ENCODE data around the gene YIF1A.

GRCh38 chr11:66266378-66267038, 22.4 kb downstream of the YIF1A start:
- TF ChIP-seq, protein P1, sequence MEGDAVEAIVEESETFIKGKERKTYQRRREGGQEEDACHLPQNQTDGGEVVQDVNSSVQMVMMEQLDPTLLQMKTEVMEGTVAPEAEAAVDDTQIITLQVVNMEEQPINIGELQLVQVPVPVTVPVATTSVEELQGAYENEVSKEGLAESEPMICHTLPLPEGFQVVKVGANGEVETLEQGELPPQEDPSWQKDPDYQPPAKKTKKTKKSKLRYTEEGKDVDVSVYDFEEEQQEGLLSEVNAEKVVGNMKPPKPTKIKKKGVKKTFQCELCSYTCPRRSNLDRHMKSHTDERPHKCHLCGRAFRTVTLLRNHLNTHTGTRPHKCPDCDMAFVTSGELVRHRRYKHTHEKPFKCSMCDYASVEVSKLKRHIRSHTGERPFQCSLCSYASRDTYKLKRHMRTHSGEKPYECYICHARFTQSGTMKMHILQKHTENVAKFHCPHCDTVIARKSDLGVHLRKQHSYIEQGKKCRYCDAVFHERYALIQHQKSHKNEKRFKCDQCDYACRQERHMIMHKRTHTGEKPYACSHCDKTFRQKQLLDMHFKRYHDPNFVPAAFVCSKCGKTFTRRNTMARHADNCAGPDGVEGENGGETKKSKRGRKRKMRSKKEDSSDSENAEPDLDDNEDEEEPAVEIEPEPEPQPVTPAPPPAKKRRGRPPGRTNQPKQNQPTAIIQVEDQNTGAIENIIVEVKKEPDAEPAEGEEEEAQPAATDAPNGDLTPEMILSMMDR (conservative IDR thresholded peaks at IDR 0.05) = no peak
- no peak for TF ChIP-seq EZH2 (IDR thresholded peaks at IDR 0.05; ENCODE audit: low read depth)
